Uterus (tissue), 4 donors: ENCODE results near the gene KDM4C. TPM values are rescaled to one million over a fixed set of nuclear protein-coding genes. Genes with fewer than 3 reads are reported as not detected.
"Not testable (repeated sequence)": the region's sequence is repeated elsewhere in the genome, so short reads cannot be mapped to it uniquely, and the experiment has no call there.

Source experiments
- DNase-seq, 2 donors: peaks; one replicate each; pipeline ENCODE4 v3.0.0-alpha.2; 2019 to 2020
- H3K27ac ChIP-seq, 2 donors: fragments of 200-600 bp; sonication (generic); 1 replicate in 1 of 2; 2 replicates in 1 of 2; pipeline ENCODE4 v1.5.1; 2016 to 2018
- H3K27me3 ChIP-seq, 2 donors: fragments of 200-600 bp; sonication (generic); one replicate each; pipeline ENCODE4 v1.5.1; 2018 to 2019; ENCODE audit warnings: control low read depth in 1 of 2
- H3K36me3 ChIP-seq, 2 donors: fragments of 200-600 bp; sonication (generic); one replicate each; pipeline ENCODE4 v1.5.1; 2019; ENCODE audit warnings: control low read depth in 1 of 2
- H3K4me1 ChIP-seq, 2 donors: fragments of 200-600 bp; sonication (generic); one replicate each; pipeline ENCODE4 v1.5.1; 2018 to 2019; ENCODE audit warnings: control low read depth in 1 of 2
- H3K4me3 ChIP-seq, 2 donors: fragments of 200-600 bp; sonication (generic); 1 replicate in 1 of 2; 2 replicates in 1 of 2; pipeline ENCODE4 v1.5.1; 2018 to 2019; ENCODE audit warnings: mild to moderate bottlenecking in 1 of 2
- H3K9me3 ChIP-seq, 2 donors: fragments of 200-600 bp; sonication (generic); one replicate each; pipeline ENCODE4 v1.5.1; 2019; ENCODE audit warnings: control low read depth in 1 of 2
- CTCF ChIP-seq, 4 experiments: fragments of 200-600 bp in 2 of 4; fragments of 450-650 bp in 2 of 4; sonication (generic) in 2 of 4; IDR thresholded peaks; one replicate each; pipeline ENCODE4 v1.5.1; 2016 to 2019; ENCODE audit warnings: antibody characterized with exemption in 4 of 4, mild to moderate bottlenecking in 2 of 4, moderate library complexity in 1 of 4
- POLR2A ChIP-seq, 2 donors: fragments of 450-650 bp; IDR thresholded peaks; one replicate each; pipeline ENCODE4 v1.6.1; 2016; ENCODE audit warnings: antibody characterized with exemption in 2 of 2, mild to moderate bottlenecking in 1 of 2, moderate library complexity in 1 of 2
- intact Hi-C: fragments of 100-400 bp; cut with DNase I; formaldehyde crosslinking; loops from one replicate; pipeline ENCODE4 v1.15.1; 2023; ENCODE audit warnings: low total_unique reads
- total RNA-seq, 4 donors: library from RNA; depleted of rRNA in 3 of 4; stranded (reverse); fragments of >200 nt in 3 of 4; gene quantifications; one replicate each; pipeline versions ENCODE4 v1.1.0 to v1.2.4, GENCODE V29; 2014 to 2023
- donor health status: DM: yes; HTN: yes; CAD: no.

KDM4C gene
- total RNA-seq, 4 donors from 2014 or later, result 29.1 to 61.4 (median 45.5) TPM

DNA sequence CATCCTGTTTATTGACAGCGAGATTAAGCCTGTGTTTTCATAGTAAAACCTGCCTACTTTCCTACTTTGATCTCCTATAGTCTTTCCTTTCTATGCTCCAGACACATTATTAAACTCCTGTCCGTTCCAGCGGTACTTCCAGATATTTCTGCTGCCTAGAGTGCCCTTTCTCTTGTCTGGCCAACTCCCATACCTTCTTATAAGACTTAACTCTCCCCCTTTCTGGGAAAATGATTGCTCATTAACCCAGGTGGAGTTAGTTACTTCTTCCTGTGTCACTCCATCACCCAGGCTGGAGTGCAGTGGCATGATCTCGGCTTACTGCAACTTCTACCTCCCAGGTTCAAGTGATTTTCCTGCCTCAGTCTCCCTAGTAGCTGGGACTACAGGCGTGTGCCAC is 33.1 kb downstream of the KDM4C start:
- H3K36me3 ChIP-seq, result no peaks in the 10 kb centered on the region
- no peak overlapping the region for H3K4me3 ChIP-seq
- DNase-seq, result no peak
- intact Hi-C loops, result no loop called here
- H3K4me1 ChIP-seq, result no peaks in the 10 kb centered on the region
- H3K9me3 ChIP-seq, result no peaks in the 10 kb centered on the region
- no peak overlapping the region for H3K27ac ChIP-seq
- TF ChIP-seq POLR2A (IDR thresholded peaks at IDR 0.05), result no peak
- TF ChIP-seq CTCF (IDR thresholded peaks at IDR 0.05), result no peak
- H3K27me3 ChIP-seq, result no peaks in the 10 kb centered on the region

GRCh38 chr9:6793203-6793602 is 35.4 kb downstream of the KDM4C start:
- no peak for TF ChIP-seq CTCF (IDR thresholded peaks at IDR 0.05)
- TF ChIP-seq POLR2A (IDR thresholded peaks at IDR 0.05), result no peak
- no peak for DNase-seq
- intact Hi-C loops, result no loop called here

GRCh38 chr9:6794936-6795335 is 37.2 kb downstream of the KDM4C start:
- no peak overlapping the region for H3K27ac ChIP-seq
- DNase-seq, result no peak
- intact Hi-C loops, result no loop called here
- no peak overlapping the region for H3K4me3 ChIP-seq
- TF ChIP-seq POLR2A (IDR thresholded peaks at IDR 0.05), result no peak
- no peak for TF ChIP-seq CTCF (IDR thresholded peaks at IDR 0.05)
- H3K27me3 ChIP-seq, result no peaks in the 10 kb centered on the region
- no peaks in the 10 kb centered on the region for H3K36me3 ChIP-seq
- H3K9me3 ChIP-seq, result no peaks in the 10 kb centered on the region
- H3K4me1 ChIP-seq, result no peaks in the 10 kb centered on the region

More at GRCh38 chr9:6793203-6793602, 35.4 kb downstream of the KDM4C start:
- Histone ChIP-seq H3K36me3 (no peaks in the 10 kb centered on the region), H3K4me3 (no peak overlapping the region), H3K9me3 (no peaks in the 10 kb centered on the region), H3K27ac (no peak overlapping the region), H3K4me1 (no peaks in the 10 kb centered on the region), H3K27me3 (no peaks in the 10 kb centered on the region)

GRCh38 chr9:6802926-6803325 is 45.2 kb downstream of the KDM4C start:
- H3K27me3 ChIP-seq, result no peaks in the 10 kb centered on the region
- intact Hi-C loops, result no loop called here

DNA sequence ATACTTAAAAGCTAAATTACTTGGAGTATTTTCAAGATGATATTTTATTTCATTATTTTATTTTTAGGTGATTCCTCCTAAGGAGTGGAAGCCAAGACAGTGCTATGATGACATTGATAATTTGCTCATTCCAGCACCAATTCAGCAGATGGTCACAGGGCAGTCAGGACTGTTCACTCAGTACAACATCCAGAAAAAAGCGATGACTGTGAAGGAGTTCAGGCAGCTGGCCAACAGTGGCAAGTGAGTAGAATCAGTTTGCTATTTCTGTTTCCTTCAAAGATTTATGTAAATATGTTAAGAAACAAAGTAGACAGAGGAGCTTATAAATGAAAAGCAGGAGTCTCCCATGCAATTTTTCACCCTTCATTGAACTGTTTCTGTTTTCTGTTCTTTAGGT is 47.8 kb downstream of the KDM4C start:
- Histone ChIP-seq H3K27ac (no peak overlapping the region), H3K9me3 (no peaks in the 10 kb centered on the region), H3K36me3 (no peaks in the 10 kb centered on the region), H3K4me3 (no peak overlapping the region), H3K27me3 (no peaks in the 10 kb centered on the region), H3K4me1 (no peaks in the 10 kb centered on the region)
- TF ChIP-seq CTCF (IDR thresholded peaks at IDR 0.05) (no peak), POLR2A (IDR thresholded peaks at IDR 0.05) (no peak)
- DNase-seq, result no peak
- intact Hi-C loops, result no loop called here

More at GRCh38 chr9:6802926-6803325, 45.2 kb downstream of the KDM4C start:
- no peaks in the 10 kb centered on the region for H3K36me3 ChIP-seq
- no peak overlapping the region for H3K27ac ChIP-seq
- no peak for TF ChIP-seq POLR2A (IDR thresholded peaks at IDR 0.05)
- no peak for TF ChIP-seq CTCF (IDR thresholded peaks at IDR 0.05)
- no peak overlapping the region for H3K4me3 ChIP-seq
- no peaks in the 10 kb centered on the region for H3K4me1 ChIP-seq
- H3K9me3 ChIP-seq, result no peaks in the 10 kb centered on the region
- DNase-seq, result no peak

- H3K4me1 ChIP-seq, H3K27ac ChIP-seq, DNase-seq, H3K36me3 ChIP-seq, intact Hi-C loops, H3K9me3 ChIP-seq, H3K27me3 ChIP-seq, H3K4me3 ChIP-seq: not testable (repeated sequence)
These were observed 48.5 kb downstream of the KDM4C start for GRCh38 chr9:6806318-6806717.

GRCh38 chr9:6807669-6808068 is 49.9 kb downstream of the KDM4C start:
- H3K27me3 ChIP-seq, DNase-seq, H3K9me3 ChIP-seq, H3K4me3 ChIP-seq, intact Hi-C loops, H3K27ac ChIP-seq, H3K4me1 ChIP-seq, H3K36me3 ChIP-seq: not testable (repeated sequence)
